Measurements from ENCODE around the gene LAT.
"Not testable (repeated sequence)": the region's sequence is repeated elsewhere in the genome, so short reads cannot be mapped to it uniquely, and the experiment has no call there.

The LAT gene

DNA sequence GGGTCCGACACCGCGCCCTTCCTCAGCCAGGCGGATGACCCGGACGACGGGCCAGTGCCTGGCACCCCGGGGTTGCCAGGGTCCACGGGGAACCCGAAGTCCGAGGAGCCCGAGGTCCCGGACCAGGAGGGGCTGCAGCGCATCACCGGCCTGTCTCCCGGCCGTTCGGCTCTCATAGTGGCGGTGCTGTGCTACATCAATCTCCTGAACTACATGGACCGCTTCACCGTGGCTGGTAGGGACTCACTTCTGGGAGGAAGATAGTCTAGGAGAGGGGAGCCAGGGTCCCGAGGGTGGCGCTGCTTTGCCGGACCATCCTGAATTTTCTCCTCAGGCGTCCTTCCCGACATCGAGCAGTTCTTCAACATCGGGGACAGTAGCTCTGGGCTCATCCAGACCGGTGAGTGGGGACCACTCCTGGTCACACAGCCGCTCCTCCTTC is 9.7 kb upstream of the LAT start:
- FAIRE-seq (no peak), DNase-seq (ENCODE audit: insufficient read length, low spot score) (no peak)

- no peak for DNase-seq (ENCODE audit: insufficient read length, low spot score)
- no peak for FAIRE-seq
Observed at GRCh38 chr16:28977703-28978662, 6.9 kb upstream of the LAT start.

- not testable (repeated sequence) for FAIRE-seq; DNase-seq (ENCODE audit: insufficient read length, low spot score)
Observed at GRCh38 chr16:28980330-28980729, 4.5 kb upstream of the LAT start.

- DNase-seq (ENCODE audit: insufficient read length, low spot score), result no peak
- FAIRE-seq, result no peak
Observed at GRCh38 chr16:28980929-28981328, 3.9 kb upstream of the LAT start.

DNA sequence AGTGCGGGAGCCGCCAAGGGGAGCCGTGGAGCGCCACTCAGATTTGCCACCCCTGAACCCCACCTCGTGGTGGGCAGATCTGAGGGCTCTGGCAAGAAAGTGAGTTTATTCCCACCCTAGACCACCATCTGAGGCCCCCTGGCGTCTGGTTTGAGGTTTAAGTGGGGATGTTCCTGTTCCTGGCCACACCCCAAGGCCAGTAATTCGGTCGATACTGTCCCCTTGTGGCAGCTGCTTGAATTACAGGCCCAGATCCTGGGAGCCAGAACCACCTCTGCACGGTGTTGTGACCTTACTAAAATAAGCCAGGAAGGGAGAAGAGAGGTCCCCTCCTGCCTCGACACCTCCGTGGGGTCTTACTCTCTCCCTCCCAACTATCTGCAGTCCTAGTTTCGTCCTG is 3.3 kb upstream of the LAT start:
- DNase-seq (ENCODE audit: insufficient read length, low spot score) (no peak), FAIRE-seq (no peak)

DNA sequence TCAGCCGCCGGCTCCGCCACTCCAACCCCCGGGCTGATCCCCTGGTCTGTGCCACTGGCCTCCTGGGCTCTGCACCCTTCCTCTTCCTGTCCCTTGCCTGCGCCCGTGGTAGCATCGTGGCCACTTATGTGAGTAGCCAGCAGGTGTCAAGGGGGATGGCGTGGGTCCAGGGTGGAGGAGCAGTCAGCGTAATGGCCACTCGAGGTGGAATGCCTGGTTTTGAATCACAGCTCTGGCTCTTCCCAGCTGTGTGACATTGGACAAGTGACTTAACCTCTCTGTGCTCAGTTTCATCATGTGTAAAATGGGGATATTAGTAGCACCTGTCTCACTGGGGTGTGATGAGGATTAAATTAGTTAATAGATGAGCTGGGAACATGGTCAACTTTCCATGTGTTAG is 2.4 kb upstream of the LAT start:
- FAIRE-seq (no peak), DNase-seq (ENCODE audit: insufficient read length, low spot score) (no peak)

- DNase-seq (ENCODE audit: insufficient read length, low spot score), result no peak
- no peak for FAIRE-seq
Observed at GRCh38 chr16:28982949-28983348, 1.9 kb upstream of the LAT start.

DNA sequence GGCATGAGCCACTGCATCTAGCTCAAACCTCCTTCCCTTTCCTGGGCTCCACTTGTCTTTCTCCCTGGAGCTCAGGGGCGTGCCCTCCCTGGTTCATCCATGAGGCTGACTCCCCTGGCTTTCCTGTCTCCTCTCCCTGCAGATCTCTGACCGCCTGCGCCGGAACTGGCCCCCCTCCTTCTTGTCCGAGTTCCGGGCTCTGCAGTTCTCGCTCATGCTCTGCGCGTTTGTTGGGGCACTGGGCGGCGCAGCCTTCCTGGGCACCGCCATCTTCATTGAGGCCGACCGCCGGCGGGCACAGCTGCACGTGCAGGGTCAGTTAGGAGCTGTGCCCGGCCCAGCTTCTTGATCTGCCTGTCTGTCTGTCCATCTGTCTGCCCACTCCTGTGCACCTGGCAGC is 1.2 kb upstream of the LAT start:
- DNase-seq (ENCODE audit: insufficient read length, low spot score) (no peak), FAIRE-seq (no peak)

DNA sequence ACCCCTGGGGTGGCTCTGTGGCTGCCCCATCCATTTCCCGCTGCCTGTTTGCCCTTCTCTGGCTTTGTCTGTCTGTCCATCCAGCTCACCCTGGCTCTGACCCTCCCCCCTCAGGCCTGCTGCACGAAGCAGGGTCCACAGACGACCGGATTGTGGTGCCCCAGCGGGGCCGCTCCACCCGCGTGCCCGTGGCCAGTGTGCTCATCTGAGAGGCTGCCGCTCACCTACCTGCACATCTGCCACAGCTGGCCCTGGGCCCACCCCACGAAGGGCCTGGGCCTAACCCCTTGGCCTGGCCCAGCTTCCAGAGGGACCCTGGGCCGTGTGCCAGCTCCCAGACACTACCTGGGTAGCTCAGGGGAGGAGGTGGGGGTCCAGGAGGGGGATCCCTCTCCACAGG is 761 bp upstream of the LAT start:
- no peak for DNase-seq (ENCODE audit: insufficient read length, low spot score)
- FAIRE-seq, result no peak

DNA sequence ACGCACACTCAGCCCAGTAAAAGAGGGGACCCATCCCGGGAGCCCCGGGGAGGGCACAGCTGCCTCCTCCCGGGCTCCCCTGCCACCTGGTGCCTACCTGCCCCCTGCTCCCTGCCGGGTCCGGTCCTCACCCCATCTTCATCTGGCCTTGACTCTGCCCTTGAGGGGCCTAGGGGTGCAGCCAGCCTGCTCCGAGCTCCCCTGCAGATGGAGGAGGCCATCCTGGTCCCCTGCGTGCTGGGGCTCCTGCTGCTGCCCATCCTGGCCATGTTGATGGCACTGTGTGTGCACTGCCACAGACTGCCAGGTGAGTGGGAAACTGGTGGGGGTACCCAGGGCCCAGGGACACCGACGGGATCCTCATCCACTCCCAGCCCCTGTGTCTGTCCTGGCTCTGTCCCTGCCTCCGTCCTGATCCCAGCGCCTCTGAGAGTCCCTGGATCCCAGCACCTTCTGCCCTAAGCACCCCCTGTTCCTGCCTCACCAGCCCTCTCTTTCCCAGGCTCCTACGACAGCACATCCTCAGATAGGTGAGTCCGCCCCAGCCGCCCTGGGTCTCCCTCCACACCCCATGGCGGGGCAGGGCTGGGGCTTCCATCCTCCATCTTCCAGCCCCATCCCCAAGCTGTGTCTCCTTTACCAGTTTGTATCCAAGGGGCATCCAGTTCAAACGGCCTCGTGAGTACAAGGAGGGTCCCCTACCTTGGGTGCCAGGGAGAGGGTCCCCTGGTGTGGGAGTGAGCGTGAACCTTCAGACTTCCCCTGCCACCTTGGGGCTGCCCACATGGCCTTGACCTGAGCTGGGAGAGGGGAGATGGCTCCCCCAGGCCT is 574 bp downstream of the LAT start:
- FAIRE-seq (no peak), DNase-seq (ENCODE audit: insufficient read length, low spot score) (no peak)

DNA sequence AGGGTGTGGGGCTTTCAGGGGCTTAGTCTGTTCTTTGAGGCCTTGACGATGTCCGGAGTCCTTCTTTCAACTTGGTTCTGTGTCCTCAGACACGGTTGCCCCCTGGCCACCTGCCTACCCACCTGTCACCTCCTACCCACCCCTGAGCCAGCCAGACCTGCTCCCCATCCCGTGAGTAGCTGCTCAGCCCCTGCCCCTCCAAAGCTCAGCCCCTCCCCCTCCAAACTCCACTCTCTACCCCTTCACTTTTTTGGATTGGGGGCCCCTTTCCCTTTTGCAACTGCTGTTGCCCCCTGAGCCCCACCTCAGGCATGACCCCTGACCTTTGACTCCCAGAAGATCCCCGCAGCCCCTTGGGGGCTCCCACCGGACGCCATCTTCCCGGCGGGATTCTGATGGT is 1.2 kb downstream of the LAT start:
- FAIRE-seq (no peak), DNase-seq (ENCODE audit: insufficient read length, low spot score) (no peak)

DNA sequence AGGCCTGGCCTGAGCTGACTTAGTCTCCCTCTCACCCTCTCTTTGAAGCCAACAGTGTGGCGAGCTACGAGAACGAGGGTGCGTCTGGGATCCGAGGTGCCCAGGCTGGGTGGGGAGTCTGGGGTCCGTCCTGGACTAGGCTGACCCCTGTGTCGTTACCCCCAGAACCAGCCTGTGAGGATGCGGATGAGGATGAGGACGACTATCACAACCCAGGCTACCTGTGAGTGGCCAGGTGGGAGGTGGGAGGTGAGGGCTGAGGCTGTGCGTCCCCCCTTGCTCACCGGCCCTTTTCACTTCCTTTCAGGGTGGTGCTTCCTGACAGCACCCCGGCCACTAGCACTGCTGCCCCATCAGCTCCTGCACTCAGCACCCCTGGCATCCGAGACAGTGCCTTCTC is 1.6 kb downstream of the LAT start:
- DNase-seq (ENCODE audit: insufficient read length, low spot score), result no peak
- no peak for FAIRE-seq

GRCh38 chr16:28987170-28987853 is 2.5 kb downstream of the LAT start:
- no peak for DNase-seq (ENCODE audit: insufficient read length, low spot score)
- no peak for FAIRE-seq

- FAIRE-seq, result no peak
- DNase-seq (ENCODE audit: insufficient read length, low spot score), result no peak
Observed at GRCh38 chr16:28989363-28989762, 4.5 kb downstream of the LAT start.

DNA sequence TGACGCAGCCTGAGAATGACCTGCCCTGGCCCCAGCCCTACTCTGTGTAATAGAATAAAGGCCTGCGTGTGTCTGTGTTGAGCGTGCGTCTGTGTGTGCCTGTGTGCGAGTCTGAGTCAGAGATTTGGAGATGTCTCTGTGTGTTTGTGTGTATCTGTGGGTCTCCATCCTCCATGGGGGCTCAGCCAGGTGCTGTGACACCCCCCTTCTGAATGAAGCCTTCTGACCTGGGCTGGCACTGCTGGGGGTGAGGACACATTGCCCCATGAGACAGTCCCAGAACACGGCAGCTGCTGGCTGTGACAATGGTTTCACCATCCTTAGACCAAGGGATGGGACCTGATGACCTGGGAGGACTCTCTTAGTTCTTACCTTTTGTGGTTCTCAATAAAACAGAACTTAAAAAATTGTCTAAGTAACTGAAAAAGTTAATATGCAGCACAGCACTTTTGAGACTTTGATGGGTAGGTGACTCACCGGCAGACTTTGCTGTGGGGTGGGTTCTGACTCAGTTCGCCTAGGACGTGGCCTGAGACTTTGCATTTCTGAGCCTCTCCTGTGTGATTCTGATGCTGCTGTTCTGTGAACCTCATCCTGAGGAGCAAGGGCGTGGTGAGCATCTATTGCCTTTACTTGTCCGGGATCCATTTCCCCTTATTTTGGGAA is 5.7 kb downstream of the LAT start:
- no peak for FAIRE-seq
- no peak for DNase-seq (ENCODE audit: insufficient read length, low spot score)

DNA sequence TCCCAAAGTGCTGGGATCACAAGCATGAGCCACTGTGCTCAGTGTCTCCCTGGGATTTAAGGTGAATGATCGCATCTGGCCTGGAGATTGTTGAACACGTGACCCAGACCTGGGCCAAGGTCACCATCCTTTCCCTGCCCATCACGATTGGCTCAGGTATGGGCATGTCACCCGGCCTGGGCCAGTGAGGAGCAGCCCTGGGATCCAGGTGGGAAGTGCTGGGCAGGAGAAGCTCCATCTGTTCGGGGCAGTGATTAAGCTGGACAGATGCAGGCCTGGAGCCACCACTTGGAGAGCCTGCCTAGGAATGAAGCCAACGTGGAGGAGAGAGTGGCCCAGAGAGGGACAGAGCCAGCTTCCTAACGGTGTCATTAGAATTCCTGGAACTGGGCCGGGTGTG is 6.8 kb downstream of the LAT start:
- DNase-seq (ENCODE audit: insufficient read length, low spot score) (no peak), FAIRE-seq (no peak)

GRCh38 chr16:28992496-28992895 is 7.6 kb downstream of the LAT start:
- no peak for DNase-seq (ENCODE audit: insufficient read length, low spot score)
- FAIRE-seq, result no peak

- FAIRE-seq, result no peak
- DNase-seq (ENCODE audit: insufficient read length, low spot score), result no peak
Observed at GRCh38 chr16:28998837-28999236, 14.0 kb downstream of the LAT start.

- DNase-seq (ENCODE audit: insufficient read length, low spot score) (no peak), FAIRE-seq (no peak)
Observed at GRCh38 chr16:28999577-28999976, 14.7 kb downstream of the LAT start.

- FAIRE-seq (no peak), DNase-seq (ENCODE audit: insufficient read length, low spot score) (no peak)
Observed at GRCh38 chr16:29000019-29000418, 15.2 kb downstream of the LAT start.

All from GM19239 (cell line).